Left lung (tissue), 10 donors: ENCODE results near the gene FAM78A. TPM values are rescaled to one million over a fixed set of nuclear protein-coding genes. Genes with fewer than 3 reads are reported as not detected.

Source experiments
- ATAC-seq: fragments of 200-7000 bp; cut with Tn5 transposase; one replicate; pipeline ENCODE4 v1.9.1; 2020; ENCODE audit warnings: moderate library complexity
- DNase-seq, 4 donors: peaks; one replicate each; pipeline ENCODE4 v3.0.0-alpha.2; 2013 to 2020
- H3K27ac ChIP-seq, 2 donors: fragments of 200-600 bp; sonication (generic) in 1 of 2; one replicate each; pipeline versions ENCODE4 v1.5.0 to v1.8.0; 2020 to 2021
- H3K27me3 ChIP-seq, 2 donors: fragments of 200-600 bp; sonication (generic) in 1 of 2; one replicate each; pipeline versions ENCODE4 v1.5.0 to v1.8.0; 2020 to 2021
- H3K36me3 ChIP-seq, 2 donors: fragments of 200-600 bp; sonication (generic) in 1 of 2; one replicate each; pipeline versions ENCODE4 v1.5.0 to v1.8.0; 2020 to 2021
- H3K4me1 ChIP-seq, 2 donors: fragments of 200-600 bp; one replicate each; pipeline ENCODE4 v1.8.0; 2021
- H3K4me3 ChIP-seq, 2 donors: fragments of 200-600 bp; sonication (generic) in 1 of 2; one replicate each; pipeline versions ENCODE4 v1.5.0 to v1.8.0; 2020 to 2021; ENCODE audit warnings: mild to moderate bottlenecking in 1 of 2
- H3K9me3 ChIP-seq, 2 donors: fragments of 200-600 bp; sonication (generic) in 1 of 2; one replicate each; pipeline versions ENCODE4 v1.5.0 to v1.8.0; 2020 to 2021
- intact Hi-C, 2 donors: fragments of 100-400 bp; cut with DNase I; formaldehyde crosslinking; loops; one replicate each; pipeline versions ENCODE4 v1.11.2 to v1.14.2; 2022
- polyA plus RNA-seq, 6 donors: library from polyadenylated mRNA; unstranded; fragments of 120-200 nt; gene quantifications; one replicate each; pipeline ENCODE4 v1.2.1, GENCODE V29; 2013; ENCODE audit not compliant: insufficient read length in 6 of 6
- total RNA-seq, 2 donors: library from RNA; stranded (reverse); fragmentation: NEBNext Ultra II Directional; extraction: Animal tissue kit (Norgen Biotek cat#: 25700); gene quantifications; one replicate each; pipeline ENCODE4 v1.2.1, GENCODE V29; 2021
- TF ChIP-seq, protein P1 (sequence below), 2 donors: fragments of 200-600 bp; sonication (generic) in 1 of 2; IDR thresholded peaks; one replicate each; pipeline versions ENCODE4 v1.5.0 to v1.8.0; 2021; ENCODE audit warnings: antibody characterized with exemption in 2 of 2
- donor health status: DM: no; HTN: yes; CAD: no.
- donor health status: DM: no; HTN: no; CAD: no.

Gene FAM78A
- total and polyA plus RNA-seq, 8 donors, result 3.5 to 18.1 (median 6.5) TPM

DNA sequence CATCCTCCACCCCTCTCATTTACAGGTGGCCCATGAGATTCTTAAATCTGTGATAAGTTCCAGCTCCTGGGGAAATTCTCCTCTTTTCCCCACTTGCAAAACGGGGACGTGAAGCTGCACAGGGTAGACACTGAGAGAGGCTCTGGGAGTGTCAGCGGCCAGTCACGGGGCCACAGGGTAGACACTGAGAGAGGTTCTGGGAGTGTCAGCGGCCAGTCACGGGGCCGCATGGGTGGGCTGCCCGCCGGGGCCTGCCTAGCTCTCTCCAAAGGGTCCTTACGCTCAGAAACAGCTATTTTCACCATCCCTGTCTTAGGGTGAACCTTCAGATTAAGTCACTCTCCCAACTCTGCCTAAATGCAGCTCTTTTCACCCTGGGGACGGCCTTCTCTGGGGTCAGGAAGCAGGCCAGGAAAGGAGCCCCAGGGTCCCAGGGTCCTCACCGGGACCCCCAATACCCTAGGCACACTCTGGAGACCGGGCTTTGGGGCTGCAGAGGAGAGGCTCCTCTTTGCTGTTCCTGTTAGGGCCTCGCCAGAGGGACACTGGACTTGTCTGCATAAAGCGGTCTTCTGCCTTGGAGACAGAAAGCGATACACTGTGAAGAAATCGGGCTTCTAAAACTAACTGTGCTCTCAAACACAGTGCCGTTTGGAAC, 1.5 kb downstream of the FAM78A start:
- peak; percentile 53 for ATAC-seq
- Histone ChIP-seq H3K9me3 (no peaks in the 10 kb centered on the region), H3K4me1 (peaks cover 4 to 65% of the 10 kb centered on the region in 2 donors), H3K36me3 (no peaks in the 10 kb centered on the region), H3K27me3 (peaks cover 0 to 18% of the 10 kb centered on the region in 2 donors), H3K4me3 (peak overlapping the region; percentile 55 to 87), H3K27ac (peak overlapping the region; percentile 83 to 87)
- peak in 2 of 4 donors; percentile 83 to 90 for DNase-seq
- TF ChIP-seq, protein P1, sequence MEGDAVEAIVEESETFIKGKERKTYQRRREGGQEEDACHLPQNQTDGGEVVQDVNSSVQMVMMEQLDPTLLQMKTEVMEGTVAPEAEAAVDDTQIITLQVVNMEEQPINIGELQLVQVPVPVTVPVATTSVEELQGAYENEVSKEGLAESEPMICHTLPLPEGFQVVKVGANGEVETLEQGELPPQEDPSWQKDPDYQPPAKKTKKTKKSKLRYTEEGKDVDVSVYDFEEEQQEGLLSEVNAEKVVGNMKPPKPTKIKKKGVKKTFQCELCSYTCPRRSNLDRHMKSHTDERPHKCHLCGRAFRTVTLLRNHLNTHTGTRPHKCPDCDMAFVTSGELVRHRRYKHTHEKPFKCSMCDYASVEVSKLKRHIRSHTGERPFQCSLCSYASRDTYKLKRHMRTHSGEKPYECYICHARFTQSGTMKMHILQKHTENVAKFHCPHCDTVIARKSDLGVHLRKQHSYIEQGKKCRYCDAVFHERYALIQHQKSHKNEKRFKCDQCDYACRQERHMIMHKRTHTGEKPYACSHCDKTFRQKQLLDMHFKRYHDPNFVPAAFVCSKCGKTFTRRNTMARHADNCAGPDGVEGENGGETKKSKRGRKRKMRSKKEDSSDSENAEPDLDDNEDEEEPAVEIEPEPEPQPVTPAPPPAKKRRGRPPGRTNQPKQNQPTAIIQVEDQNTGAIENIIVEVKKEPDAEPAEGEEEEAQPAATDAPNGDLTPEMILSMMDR (IDR thresholded peaks at IDR 0.05), result no peak
- intact Hi-C loops, result no loop called here

DNA sequence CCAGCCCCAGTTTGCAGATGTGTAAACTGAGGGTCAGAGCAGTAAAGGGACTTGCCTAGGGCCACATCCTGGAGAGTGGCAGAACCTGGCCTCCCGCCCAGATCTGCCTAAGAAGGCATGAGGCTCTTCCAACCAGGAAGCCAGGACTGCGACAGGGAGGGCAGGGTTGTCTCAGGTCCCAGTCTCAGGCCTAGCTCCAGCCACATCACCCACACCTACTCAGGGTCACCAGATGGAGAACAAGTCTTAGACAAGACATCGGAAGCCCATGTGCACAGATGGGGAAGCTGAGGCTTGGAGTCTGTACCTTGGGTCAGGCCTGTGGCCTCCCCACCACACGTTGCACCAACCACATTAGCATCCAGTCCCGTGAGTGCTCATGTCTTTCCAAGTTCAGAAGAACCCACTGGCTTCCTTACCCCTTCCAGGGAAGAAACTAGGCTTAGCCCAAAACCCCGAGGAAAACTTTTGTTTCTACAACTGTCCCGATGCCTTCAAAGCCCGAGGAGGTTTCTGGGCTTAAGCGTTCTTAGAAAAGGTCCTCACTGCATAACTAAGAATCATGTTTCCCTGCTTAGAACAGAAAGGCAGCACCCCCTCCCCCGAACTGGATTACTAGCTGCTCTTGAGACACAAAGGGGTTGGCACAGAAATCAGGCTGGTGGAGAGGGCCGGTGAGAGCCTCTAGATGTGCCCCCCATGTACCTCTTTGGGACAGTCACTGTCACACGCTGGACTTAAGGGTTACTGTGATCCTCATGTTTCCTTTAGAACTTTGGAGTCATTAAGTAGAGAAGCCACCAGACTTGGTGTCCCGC, 2.2 kb downstream of the FAM78A start:
- Histone ChIP-seq H3K9me3 (no peaks in the 10 kb centered on the region), H3K36me3 (no peaks in the 10 kb centered on the region), H3K27ac (peak overlapping the region; percentile 83 to 87), H3K4me3 (peak overlapping the region; percentile 55 to 87), H3K4me1 (peaks cover 4 to 66% of the 10 kb centered on the region in 2 donors), H3K27me3 (peaks cover 0 to 12% of the 10 kb centered on the region in 2 donors)
- ATAC-seq, result peak; percentile 2
- TF ChIP-seq, protein P1 (IDR thresholded peaks at IDR 0.05), result no peak
- DNase-seq, result peak in 1 of 4 donors; percentile 55
- intact Hi-C loops, result no loop called here

DNA sequence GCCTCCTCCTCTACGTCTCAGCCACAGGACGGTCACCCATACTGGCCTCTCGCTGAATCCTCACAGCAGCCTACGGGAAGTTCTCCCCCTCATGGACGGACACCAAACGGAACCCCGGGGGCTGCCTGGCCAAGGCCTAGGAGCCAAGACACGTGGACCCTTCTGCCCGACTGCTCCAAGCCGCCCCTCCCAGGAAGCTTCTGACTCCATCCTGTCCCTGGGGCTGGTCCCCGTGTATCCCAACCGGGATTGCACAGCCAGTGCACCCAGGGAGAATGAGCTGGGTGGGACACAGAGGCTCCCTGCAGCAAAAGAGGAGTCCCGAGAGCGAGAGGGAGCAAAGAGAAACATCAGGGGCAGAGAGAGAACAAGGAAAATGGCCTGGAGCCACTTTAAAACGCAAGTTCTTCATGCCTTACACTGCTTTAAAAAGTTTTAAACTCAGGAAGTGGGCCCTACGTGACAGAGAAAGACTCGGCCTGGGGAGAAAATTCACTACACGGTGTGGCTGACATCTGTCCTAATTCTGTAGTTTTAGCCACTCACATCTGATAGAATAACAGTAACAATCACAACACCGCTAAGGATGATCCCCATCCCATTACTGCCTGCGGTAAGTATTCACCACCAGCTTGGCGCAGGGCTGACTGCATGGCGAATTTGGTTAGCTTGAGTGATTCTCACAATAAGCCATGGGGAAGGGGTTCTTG, 3.0 kb downstream of the FAM78A start:
- no peaks in the 10 kb centered on the region for H3K9me3 ChIP-seq
- no peak for ATAC-seq
- peak overlapping the region; percentile 55 to 87 for H3K4me3 ChIP-seq

DNA sequence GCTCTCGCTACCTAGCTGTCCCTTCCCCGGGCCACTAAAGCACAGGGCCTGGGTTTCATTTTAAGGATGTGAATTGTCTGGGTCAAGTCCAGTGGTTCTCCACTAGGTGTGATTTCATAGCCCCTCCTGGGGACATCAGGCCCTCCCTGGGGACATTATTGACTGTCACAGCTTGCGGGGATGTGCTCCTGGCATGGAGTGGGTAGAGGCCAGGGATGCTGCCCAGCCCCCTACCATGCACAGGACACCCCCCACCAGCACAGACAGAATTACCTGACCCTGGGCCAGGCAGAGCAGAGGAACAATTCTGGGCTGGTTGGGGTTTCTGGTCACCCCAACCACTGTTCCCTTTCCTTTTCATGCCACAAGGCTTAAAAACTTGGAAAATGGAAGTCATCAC, 4.1 kb downstream of the FAM78A start:
- intact Hi-C loops, result no loop called here
- H3K4me1 ChIP-seq, result peaks cover 4 to 75% of the 10 kb centered on the region in 2 donors
- peak overlapping the region; percentile 85 to 87 for H3K27ac ChIP-seq
- ATAC-seq (no peak), DNase-seq (no peak)
- no peaks in the 10 kb centered on the region for H3K36me3 ChIP-seq
- H3K4me3 ChIP-seq, result peak overlapping the region in 1 of 2 donors; percentile 18
- peaks cover 0 to 11% of the 10 kb centered on the region in 2 donors for H3K27me3 ChIP-seq
- H3K9me3 ChIP-seq, result no peaks in the 10 kb centered on the region
- TF ChIP-seq, protein P1 (IDR thresholded peaks at IDR 0.05), result no peak

More for the DNA sequence above, 3.0 kb downstream of the FAM78A start:
- TF ChIP-seq, protein P1 (IDR thresholded peaks at IDR 0.05), result no peak
- Histone ChIP-seq H3K36me3 (no peaks in the 10 kb centered on the region), H3K4me1 (peaks cover 4 to 68% of the 10 kb centered on the region in 2 donors), H3K27me3 (peaks cover 0 to 12% of the 10 kb centered on the region in 2 donors), H3K27ac (peak overlapping the region; percentile 83 to 87)
- intact Hi-C loops, result no loop called here
- peak in 1 of 4 donors; percentile 51 for DNase-seq
